Panc1 (cell line): ENCODE data around the gene GPATCH2L. TPM values are rescaled to one million over a fixed set of nuclear protein-coding genes. Genes with fewer than 3 reads are reported as not detected.

ENCODE experiments used
- ATAC-seq: fragments of 200-7000 bp; cut with Tn5 transposase; 2 replicates; pipeline ENCODE4 v1.9.1; 2020; ENCODE audit warnings: mild to moderate bottlenecking, moderate library complexity
- BruUV-seq: library from RNA; stranded (reverse); fragments of 400-500 nt; replicated peaks from 2 replicates; lab custom pipeline; 2021; lab: Mats Ljungman, UMichigan
- CTCF ChIA-PET: fragments of 300-600 bp; sonication (Branson Sonifier 250); formaldehyde crosslinking; loops from one replicate; lab custom pipeline; 2022; ENCODE audit warnings: antibody characterized with exemption; lab: Charles Lee
- POLR2A ChIA-PET: fragments of 300-600 bp; sonication (Branson Sonifier 250); formaldehyde crosslinking; loops from one replicate; lab custom pipeline; 2022; ENCODE audit warnings: antibody characterized with exemption; lab: Charles Lee
- DNase-seq: peaks from one replicate; pipeline ENCODE4 v3.0.0-alpha.2; 2010; ENCODE audit warnings: low read depth, low spot score
- H3K27ac ChIP-seq: 2 replicates; pipeline ENCODE4 v1.5.1; 2011; ENCODE audit warnings: mild to moderate bottlenecking, low read length, inconsistent platforms
- H3K27me3 ChIP-seq: fragments of 200-500 bp; sonication (Bioruptor generic); 2 replicates; pipeline ENCODE4 v1.6.0; 2014; ENCODE audit warnings: low read length, inconsistent platforms; ENCODE audit not compliant: control insufficient read depth, insufficient read depth
- H3K36me3 ChIP-seq: fragments of 200-500 bp; sonication (Bioruptor generic); 2 replicates; pipeline ENCODE4 v1.5.1; 2014; ENCODE audit warnings: inconsistent platforms, mild to moderate bottlenecking, low read length, moderate library complexity; ENCODE audit not compliant: control insufficient read depth, insufficient read depth
- H3K4me1 ChIP-seq: 2 replicates; pipeline ENCODE4 v1.5.1; 2011; ENCODE audit warnings: inconsistent platforms, mild to moderate bottlenecking, low read length, moderate library complexity; ENCODE audit not compliant: control insufficient read depth, insufficient read depth
- H3K4me3 ChIP-seq, 2 experiments: 2 replicates each; pipeline ENCODE4 v1.5.1; 2011 to 2012; ENCODE audit warnings: low read depth in 2 of 2, low read length in 2 of 2, mild to moderate bottlenecking in 2 of 2, inconsistent platforms in 1 of 2, moderate library complexity in 1 of 2
- H3K9me3 ChIP-seq: fragments of 200-500 bp; sonication (Bioruptor generic); 2 replicates; pipeline ENCODE4 v1.5.1; 2014; ENCODE audit warnings: low read depth, mild to moderate bottlenecking, inconsistent platforms, low read length, moderate library complexity; ENCODE audit not compliant: control insufficient read depth, insufficient read depth
- POLR2AphosphoS5 ChIP-seq: IDR thresholded peaks from 2 replicates; pipeline ENCODE4 v1.6.1; 2012; ENCODE audit warnings: mild to moderate bottlenecking, low read depth, low read length, moderate library complexity
- SIN3A ChIP-seq: IDR thresholded peaks from 2 replicates; pipeline ENCODE4 v1.6.1; 2012; ENCODE audit warnings: low read depth, mild to moderate bottlenecking, low read length, moderate library complexity, borderline replicate concordance; ENCODE audit not compliant: insufficient read depth
- TCF7L2 ChIP-seq: IDR thresholded peaks from 2 replicates; pipeline ENCODE4 v1.6.1; 2011; ENCODE audit warnings: mild to moderate bottlenecking, low read depth, low read length, inconsistent platforms
- in situ Hi-C: cut with HindIII; loops from 2 replicates; pipeline ENCODE4 v1.10.0; 2016; ENCODE audit warnings: low sequenced_read_pairs, low pct_unique_long_range_greater_than_20kb
- intact Hi-C: fragments of 100-400 bp; cut with micrococcal nuclease; formaldehyde crosslinking; loops from one replicate; pipeline ENCODE4 v1.10.0; 2022; ENCODE audit not compliant: unreplicated experiment
- total RNA-seq: library from RNA; stranded (reverse); gene quantifications from one replicate; pipeline ENCODE4 v1.2.1, GENCODE V29; 2021; ENCODE audit not compliant: unreplicated experiment
- TF ChIP-seq, protein P1 (sequence below), 2 experiments: IDR thresholded peaks; 2 replicates each; pipeline ENCODE4 v1.6.1; 2011 to 2012; ENCODE audit warnings: low read depth in 2 of 2, control low read depth in 1 of 2, low read length in 1 of 2, mild to moderate bottlenecking in 1 of 2, moderate library complexity in 1 of 2; ENCODE audit not compliant: insufficient read depth in 1 of 2
- TF ChIP-seq, protein P2 (sequence below): fragments of 450-650 bp; IDR thresholded peaks from 2 replicates; pipeline ENCODE4 v1.5.1; 2017; ENCODE audit warnings: mild to moderate bottlenecking

The GPATCH2L gene
- total RNA-seq, 1 experiment from 2014 or later: 35.0 TPM

DNA sequence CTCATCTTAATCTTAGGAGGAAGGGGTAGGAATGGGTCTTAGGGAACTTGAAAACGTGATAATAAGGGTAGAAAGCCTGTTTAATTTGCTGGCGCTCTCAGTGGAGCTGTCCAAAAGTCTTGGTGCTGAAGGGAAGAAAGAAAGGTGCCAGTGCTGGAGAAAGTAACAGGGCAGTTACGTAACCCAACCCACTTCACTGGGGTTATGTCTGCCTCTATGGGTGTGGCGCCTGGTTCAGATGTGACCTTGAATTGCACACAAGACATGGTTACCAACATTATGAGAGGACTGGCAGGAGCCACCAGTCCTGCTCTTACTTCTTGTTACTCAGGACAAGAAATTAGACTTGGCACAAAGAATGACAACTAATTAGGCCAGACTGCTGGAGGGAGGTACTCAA is 18.6 kb upstream of the GPATCH2L start:
- Histone ChIP-seq H3K36me3 (no peaks in the 10 kb centered on the region), H3K27me3 (peaks cover 7% of the 10 kb centered on the region; the same call in 1 of the 2 replicates), H3K9me3 (no peaks in the 10 kb centered on the region), H3K4me3 (no peak overlapping the region), H3K4me1 (no peaks in the 10 kb centered on the region), H3K27ac (no peak overlapping the region)
- no TSS peak for BruUV-seq
- no peak for ATAC-seq
- TF ChIP-seq, protein P1, sequence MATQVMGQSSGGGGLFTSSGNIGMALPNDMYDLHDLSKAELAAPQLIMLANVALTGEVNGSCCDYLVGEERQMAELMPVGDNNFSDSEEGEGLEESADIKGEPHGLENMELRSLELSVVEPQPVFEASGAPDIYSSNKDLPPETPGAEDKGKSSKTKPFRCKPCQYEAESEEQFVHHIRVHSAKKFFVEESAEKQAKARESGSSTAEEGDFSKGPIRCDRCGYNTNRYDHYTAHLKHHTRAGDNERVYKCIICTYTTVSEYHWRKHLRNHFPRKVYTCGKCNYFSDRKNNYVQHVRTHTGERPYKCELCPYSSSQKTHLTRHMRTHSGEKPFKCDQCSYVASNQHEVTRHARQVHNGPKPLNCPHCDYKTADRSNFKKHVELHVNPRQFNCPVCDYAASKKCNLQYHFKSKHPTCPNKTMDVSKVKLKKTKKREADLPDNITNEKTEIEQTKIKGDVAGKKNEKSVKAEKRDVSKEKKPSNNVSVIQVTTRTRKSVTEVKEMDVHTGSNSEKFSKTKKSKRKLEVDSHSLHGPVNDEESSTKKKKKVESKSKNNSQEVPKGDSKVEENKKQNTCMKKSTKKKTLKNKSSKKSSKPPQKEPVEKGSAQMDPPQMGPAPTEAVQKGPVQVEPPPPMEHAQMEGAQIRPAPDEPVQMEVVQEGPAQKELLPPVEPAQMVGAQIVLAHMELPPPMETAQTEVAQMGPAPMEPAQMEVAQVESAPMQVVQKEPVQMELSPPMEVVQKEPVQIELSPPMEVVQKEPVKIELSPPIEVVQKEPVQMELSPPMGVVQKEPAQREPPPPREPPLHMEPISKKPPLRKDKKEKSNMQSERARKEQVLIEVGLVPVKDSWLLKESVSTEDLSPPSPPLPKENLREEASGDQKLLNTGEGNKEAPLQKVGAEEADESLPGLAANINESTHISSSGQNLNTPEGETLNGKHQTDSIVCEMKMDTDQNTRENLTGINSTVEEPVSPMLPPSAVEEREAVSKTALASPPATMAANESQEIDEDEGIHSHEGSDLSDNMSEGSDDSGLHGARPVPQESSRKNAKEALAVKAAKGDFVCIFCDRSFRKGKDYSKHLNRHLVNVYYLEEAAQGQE (IDR thresholded peaks at IDR 0.05; ENCODE audit: insufficient read depth in 1 of 2, low read depth in 2 of 2, low read length in 1 of 2): peak; percentile 82 to 86
- TF ChIP-seq, protein P2, sequence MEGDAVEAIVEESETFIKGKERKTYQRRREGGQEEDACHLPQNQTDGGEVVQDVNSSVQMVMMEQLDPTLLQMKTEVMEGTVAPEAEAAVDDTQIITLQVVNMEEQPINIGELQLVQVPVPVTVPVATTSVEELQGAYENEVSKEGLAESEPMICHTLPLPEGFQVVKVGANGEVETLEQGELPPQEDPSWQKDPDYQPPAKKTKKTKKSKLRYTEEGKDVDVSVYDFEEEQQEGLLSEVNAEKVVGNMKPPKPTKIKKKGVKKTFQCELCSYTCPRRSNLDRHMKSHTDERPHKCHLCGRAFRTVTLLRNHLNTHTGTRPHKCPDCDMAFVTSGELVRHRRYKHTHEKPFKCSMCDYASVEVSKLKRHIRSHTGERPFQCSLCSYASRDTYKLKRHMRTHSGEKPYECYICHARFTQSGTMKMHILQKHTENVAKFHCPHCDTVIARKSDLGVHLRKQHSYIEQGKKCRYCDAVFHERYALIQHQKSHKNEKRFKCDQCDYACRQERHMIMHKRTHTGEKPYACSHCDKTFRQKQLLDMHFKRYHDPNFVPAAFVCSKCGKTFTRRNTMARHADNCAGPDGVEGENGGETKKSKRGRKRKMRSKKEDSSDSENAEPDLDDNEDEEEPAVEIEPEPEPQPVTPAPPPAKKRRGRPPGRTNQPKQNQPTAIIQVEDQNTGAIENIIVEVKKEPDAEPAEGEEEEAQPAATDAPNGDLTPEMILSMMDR: no peak
- no peak for TF ChIP-seq TCF7L2
- POLR2A ChIA-PET: no interaction called here
- CTCF ChIA-PET: no interaction called here
- no peak for DNase-seq
- intact Hi-C loops: no loop called here
- in situ Hi-C loops: no loop called here

DNA sequence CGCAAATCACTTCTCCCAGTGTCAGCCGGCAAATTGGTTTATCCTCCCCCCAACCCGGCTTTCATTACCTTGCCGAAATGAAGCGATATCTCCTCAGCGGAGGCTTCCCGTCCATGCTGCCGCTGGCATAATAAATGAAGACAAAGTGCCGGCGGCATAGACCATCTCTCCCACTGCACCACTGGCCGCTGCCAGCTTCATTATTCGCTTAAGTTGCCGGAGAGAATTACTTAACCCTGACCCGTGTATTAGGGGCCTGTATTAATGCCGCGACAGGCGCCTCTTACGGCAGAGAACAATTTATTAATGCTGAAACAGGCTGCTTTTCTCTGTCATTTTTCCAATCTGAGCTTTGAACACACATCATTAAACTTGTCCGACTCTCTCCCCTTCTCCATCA is 17.5 kb upstream of the GPATCH2L start:
- CTCF ChIA-PET: no interaction called here
- POLR2A ChIA-PET: no interaction called here
- no peaks in the 10 kb centered on the region for H3K36me3 ChIP-seq
- TF ChIP-seq TCF7L2 (no peak), SIN3A (no peak), POLR2AphosphoS5 (no peak)
- TF ChIP-seq, protein P2: no peak
- TF ChIP-seq, protein P1 (IDR thresholded peaks at IDR 0.05; ENCODE audit: insufficient read depth in 1 of 2, low read depth in 2 of 2, low read length in 1 of 2): no peak
- no peaks in the 10 kb centered on the region for H3K9me3 ChIP-seq
- peaks cover 7% of the 10 kb centered on the region; the same call in 1 of the 2 replicates for H3K27me3 ChIP-seq
- intact Hi-C loops (no loop called here), in situ Hi-C loops (no loop called here)
- no peaks in the 10 kb centered on the region for H3K4me1 ChIP-seq
- no peak overlapping the region for H3K27ac ChIP-seq
- no TSS peak for BruUV-seq
- no peak for DNase-seq
- no peak for ATAC-seq
- no peak overlapping the region for H3K4me3 ChIP-seq
